HCT116 (cell line): ENCODE measurements around the gene IRF2.

Experiments
- CTCF ChIP-seq, 3 experiments: fragments of 200-600 bp in 1 of 3; sonication (generic) in 1 of 3; IDR thresholded peaks in 2 of 3; conservative IDR thresholded peaks in 1 of 3; 2 replicates each; pipeline ENCODE4 v1.5.1; 2012 to 2017; ENCODE audit warnings: low read depth in 2 of 3, low read length in 2 of 3, antibody characterized with exemption in 1 of 3, borderline replicate concordance in 1 of 3, control low read depth in 1 of 3, mild to moderate bottlenecking in 1 of 3, mixed read lengths in 1 of 3, mixed run types in 1 of 3, moderate library complexity in 1 of 3; ENCODE audit not compliant: insufficient read depth in 1 of 3
- EZH2phosphoT487 ChIP-seq: fragments of 200-600 bp; IDR thresholded peaks from 2 replicates; pipeline ENCODE4 v1.6.1; 2018; ENCODE audit warnings: antibody characterized with exemption, borderline replicate concordance
- POLR2A ChIP-seq: IDR thresholded peaks from 2 replicates; pipeline ENCODE4 v1.7.0; 2011; ENCODE audit warnings: borderline replicate concordance; ENCODE audit not compliant: insufficient read depth, insufficient read length; ENCODE audit errors: extremely low read depth
- RAD21 ChIP-seq: IDR thresholded peaks from 2 replicates; pipeline ENCODE4 v1.6.1; 2012; ENCODE audit warnings: low read depth, mild to moderate bottlenecking
- REST ChIP-seq: IDR thresholded peaks from 2 replicates; pipeline ENCODE4 v1.6.1; 2012; ENCODE audit warnings: low read depth
- SIN3A ChIP-seq: IDR thresholded peaks from 2 replicates; pipeline ENCODE4 v1.6.1; 2012; ENCODE audit warnings: low read depth
- ZNF274 ChIP-seq: fragments of 200-500 bp; sonication (Bioruptor generic); IDR thresholded peaks from 2 replicates; pipeline ENCODE4 v1.6.1; 2014; ENCODE audit warnings: mild to moderate bottlenecking, low read depth, low read length, inconsistent platforms

GRCh38 chr4:184463856-184464255 lies 10.5 kb downstream of the IRF2 start:
- TF ChIP-seq CTCF (IDR thresholded peaks at IDR 0.05 in 2 of 3, conservative IDR thresholded peaks at IDR 0.05 in 1 of 3; ENCODE audit: borderline replicate concordance in 1 of 3, insufficient read depth in 1 of 3, low read depth in 2 of 3, low read length in 2 of 3) (no peak), EZH2phosphoT487 (no peak), POLR2A (no peak), REST (no peak), RAD21 (no peak), SIN3A (no peak), ZNF274 (no peak)
